ENCODE measurements around the gene DENND4A.
"Not testable (repeated sequence)": the region's sequence is repeated elsewhere in the genome, so short reads cannot be mapped to it uniquely, and the experiment has no call there.

Gene DENND4A

DNA sequence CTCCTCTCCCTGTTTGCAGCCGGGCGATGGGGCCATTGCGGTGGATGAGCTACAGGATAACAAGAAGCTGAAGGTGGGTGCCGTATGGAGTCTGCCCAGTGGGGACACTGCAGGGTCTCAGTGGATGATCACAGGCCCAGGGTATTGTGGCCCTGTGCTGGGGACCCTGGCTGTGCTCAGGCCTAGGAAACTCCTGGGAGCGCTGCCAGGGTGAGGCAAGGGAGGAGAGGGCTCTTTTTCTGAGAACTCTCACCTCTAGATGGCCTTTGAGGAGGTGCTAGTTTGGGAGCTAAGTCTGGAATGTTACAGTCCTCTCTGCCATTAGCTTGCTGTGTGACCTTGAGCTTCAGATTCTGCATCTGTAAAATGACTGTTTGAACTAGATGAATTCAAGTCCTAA, 154.0 kb downstream of the DENND4A start:
- peaks cover 12% of the 10 kb centered on the region for H3K4me1 Mint-ChIP-seq (ENCODE audit: low read depth)
- peaks cover 4% of the 10 kb centered on the region for H3K36me3 Mint-ChIP-seq
- no peak overlapping the region for H3K4me3 Mint-ChIP-seq
- no peaks in the 10 kb centered on the region for H3K27me3 Mint-ChIP-seq
- H3K9me3 Mint-ChIP-seq (ENCODE audit: low read depth): no peaks in the 10 kb centered on the region
- H3K27ac Mint-ChIP-seq: no peak overlapping the region

DNA sequence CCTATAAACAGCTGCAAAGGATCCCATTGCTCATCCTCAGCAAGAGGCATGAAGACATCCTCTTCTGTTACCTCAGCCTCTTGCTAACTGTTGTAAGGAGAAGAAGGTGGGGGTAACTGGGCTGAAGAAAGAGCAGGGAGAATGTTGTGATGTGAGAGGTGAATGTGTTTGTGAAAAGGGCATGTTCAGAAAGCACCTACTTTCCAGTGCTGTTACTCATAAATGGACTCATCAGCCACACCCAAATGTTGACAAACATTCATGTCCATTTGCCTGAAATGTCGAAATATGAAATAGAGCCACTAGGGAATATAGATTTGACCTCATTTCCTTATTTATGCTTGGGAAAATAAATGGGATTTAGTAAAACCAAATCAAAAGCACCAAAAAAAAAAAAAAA, 157.7 kb downstream of the DENND4A start:
- H3K36me3 Mint-ChIP-seq: peaks cover 5% of the 10 kb centered on the region
- H3K27ac Mint-ChIP-seq: no peak overlapping the region
- no peaks in the 10 kb centered on the region for H3K27me3 Mint-ChIP-seq
- H3K9me3 Mint-ChIP-seq (ENCODE audit: low read depth): no peaks in the 10 kb centered on the region
- peaks cover 15% of the 10 kb centered on the region for H3K4me1 Mint-ChIP-seq (ENCODE audit: low read depth)
- H3K4me3 Mint-ChIP-seq: no peak overlapping the region

DNA sequence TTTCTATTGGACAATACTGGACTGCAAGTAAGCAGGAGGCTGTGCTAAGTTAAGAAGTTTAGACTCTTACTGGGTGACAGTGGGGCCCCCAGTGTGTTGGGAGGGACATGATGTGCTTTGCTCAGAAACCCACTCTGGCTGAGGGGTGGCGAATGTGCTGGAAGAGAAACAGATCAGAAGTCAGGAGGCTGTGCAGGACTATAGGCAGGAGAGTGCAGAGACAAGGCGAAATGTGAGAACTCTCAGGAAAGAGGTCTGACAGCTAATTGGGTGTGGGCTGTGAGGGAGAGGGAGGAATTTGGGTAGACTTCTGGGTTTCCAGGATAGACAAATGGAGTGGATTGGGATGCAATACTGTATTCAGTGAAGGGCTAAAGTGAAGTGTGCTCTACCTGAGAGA, 158.3 kb downstream of the DENND4A start:
- no peaks in the 10 kb centered on the region for H3K27me3 Mint-ChIP-seq
- H3K9me3 Mint-ChIP-seq (ENCODE audit: low read depth): no peaks in the 10 kb centered on the region
- peaks cover 6% of the 10 kb centered on the region for H3K36me3 Mint-ChIP-seq
- peaks cover 11% of the 10 kb centered on the region for H3K4me1 Mint-ChIP-seq (ENCODE audit: low read depth)
- H3K27ac Mint-ChIP-seq: no peak overlapping the region
- no peak overlapping the region for H3K4me3 Mint-ChIP-seq

DNA sequence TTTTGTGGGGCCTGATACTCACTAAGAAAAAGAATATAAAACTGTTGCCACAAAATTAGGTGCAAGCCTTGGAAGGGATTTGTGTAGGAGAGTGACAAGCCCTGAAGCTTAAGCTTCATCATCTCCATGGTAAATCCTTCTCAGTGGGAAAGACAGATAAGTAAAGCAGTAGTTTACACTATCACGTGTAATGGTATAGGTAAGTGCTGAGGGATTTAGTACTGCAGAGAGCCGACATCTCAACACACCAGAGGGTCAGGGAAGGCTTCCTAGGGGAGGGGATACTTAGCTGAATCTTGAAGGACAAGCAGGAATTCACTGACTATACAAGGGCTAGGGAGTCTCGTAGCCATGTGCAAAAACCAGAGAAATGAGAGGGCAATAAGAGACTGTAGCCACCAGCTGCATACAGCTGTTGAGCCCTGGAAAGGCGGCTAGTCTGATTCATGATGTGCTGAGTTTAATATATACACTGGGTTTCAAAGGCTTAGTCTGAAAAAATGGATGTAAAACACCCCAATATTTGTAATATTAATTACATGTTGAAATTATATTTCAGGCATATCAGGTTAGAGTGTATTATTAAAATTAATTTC, 159.2 kb downstream of the DENND4A start:
- Mint-ChIP-seq H3K27me3 (no peaks in the 10 kb centered on the region), H3K4me3 (no peak overlapping the region), H3K27ac (no peak overlapping the region), H3K4me1 (ENCODE audit: low read depth) (peaks cover 6% of the 10 kb centered on the region), H3K36me3 (peaks cover 9% of the 10 kb centered on the region), H3K9me3 (ENCODE audit: low read depth) (no peaks in the 10 kb centered on the region)

DNA sequence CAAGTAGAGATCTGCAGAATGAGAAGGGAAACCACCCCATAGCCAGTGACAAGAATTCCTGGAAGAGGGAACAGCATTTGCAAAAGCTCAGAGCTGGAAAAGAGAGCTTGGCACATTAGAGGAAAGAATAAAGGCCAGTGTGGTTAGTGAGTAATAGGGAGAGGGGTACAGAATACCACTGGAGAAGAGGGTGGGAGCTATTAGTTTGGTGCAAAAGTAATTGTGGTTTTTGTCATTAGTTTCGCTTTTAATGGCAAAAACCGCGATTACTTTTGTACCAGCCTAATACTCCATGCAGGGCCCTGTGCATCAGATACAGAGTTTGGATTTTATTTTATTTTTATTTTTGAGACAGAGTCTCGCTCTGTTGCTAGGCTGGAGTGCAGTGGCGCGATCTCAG, 160.6 kb downstream of the DENND4A start:
- no peak overlapping the region for H3K27ac Mint-ChIP-seq
- H3K27me3 Mint-ChIP-seq: no peaks in the 10 kb centered on the region
- no peak overlapping the region for H3K4me3 Mint-ChIP-seq
- H3K4me1 Mint-ChIP-seq (ENCODE audit: low read depth): peaks cover 3% of the 10 kb centered on the region
- peaks cover 9% of the 10 kb centered on the region for H3K36me3 Mint-ChIP-seq
- H3K9me3 Mint-ChIP-seq (ENCODE audit: low read depth): no peaks in the 10 kb centered on the region

DNA sequence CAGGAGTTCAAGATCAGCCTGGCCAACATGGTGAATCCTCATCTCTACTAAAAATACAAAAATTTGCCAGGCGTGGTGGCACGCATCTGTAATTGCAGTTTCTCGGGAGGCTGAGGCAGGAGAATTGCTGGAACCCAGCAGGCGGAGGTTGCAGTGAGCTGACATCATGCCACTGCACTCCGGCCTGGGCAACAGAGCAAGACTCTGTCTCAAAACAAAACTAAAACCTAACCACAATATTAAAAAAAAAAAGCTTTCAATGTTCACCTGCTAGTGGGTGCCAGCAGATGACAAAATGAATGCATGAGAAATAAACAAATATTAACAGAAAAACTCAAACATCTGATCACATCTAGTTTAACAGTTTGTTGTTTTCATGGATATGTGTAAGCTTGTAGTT, 161.3 kb downstream of the DENND4A start:
- no peaks in the 10 kb centered on the region for H3K27me3 Mint-ChIP-seq
- peaks cover 3% of the 10 kb centered on the region for H3K4me1 Mint-ChIP-seq (ENCODE audit: low read depth)
- no peak overlapping the region for H3K4me3 Mint-ChIP-seq
- H3K27ac Mint-ChIP-seq: no peak overlapping the region
- H3K36me3 Mint-ChIP-seq: peaks cover 11% of the 10 kb centered on the region
- H3K9me3 Mint-ChIP-seq (ENCODE audit: low read depth): no peaks in the 10 kb centered on the region

DNA sequence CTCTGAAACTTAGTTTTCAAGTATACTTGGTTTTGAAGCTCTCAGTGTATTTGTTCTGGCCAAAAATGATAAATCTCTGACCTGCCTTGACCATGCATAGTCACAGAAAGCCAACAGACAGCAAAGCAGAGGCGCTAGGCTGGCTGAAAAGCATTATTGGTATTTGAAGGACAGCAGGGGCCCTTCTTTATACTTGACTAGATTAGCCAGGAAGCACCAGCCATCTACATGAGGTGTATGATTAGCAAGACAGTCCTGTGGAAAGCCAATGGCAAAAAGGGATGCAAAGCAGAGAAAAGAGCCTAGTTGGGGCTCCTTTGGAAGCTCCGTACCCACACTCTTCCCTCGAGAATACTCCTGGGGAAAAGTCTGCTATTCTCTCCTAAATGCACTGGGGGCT, 162.5 kb downstream of the DENND4A start:
- Mint-ChIP-seq H3K36me3 (peaks cover 14% of the 10 kb centered on the region), H3K4me3 (no peak overlapping the region), H3K9me3 (ENCODE audit: low read depth) (no peaks in the 10 kb centered on the region), H3K4me1 (ENCODE audit: low read depth) (peaks cover 3% of the 10 kb centered on the region), H3K27ac (no peak overlapping the region), H3K27me3 (no peaks in the 10 kb centered on the region)

DNA sequence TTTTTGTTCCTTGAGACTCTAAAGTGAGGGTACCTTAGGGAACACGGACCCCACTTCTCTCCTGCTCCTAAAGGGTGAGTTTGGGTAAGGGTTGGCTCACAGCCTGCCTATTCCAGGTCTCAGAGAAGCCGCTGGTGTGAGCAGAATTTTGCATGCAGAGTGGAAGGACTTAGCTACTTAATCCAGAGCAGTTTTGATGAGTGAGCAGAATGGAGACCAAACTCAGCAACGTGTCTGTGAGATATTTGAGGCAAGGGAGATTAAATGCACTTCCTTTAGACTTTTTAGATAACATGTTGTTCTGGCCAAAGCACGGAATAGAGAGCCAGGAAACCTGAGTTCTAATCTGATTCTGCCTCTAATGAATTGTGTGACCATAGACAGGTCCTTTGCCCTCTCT, 165.2 kb downstream of the DENND4A start:
- H3K27me3 Mint-ChIP-seq: no peaks in the 10 kb centered on the region
- H3K27ac Mint-ChIP-seq: no peak overlapping the region
- H3K36me3 Mint-ChIP-seq: peaks cover 16% of the 10 kb centered on the region
- H3K4me3 Mint-ChIP-seq: no peak overlapping the region
- peaks cover 3% of the 10 kb centered on the region for H3K4me1 Mint-ChIP-seq (ENCODE audit: low read depth)
- no peaks in the 10 kb centered on the region for H3K9me3 Mint-ChIP-seq (ENCODE audit: low read depth)

DNA sequence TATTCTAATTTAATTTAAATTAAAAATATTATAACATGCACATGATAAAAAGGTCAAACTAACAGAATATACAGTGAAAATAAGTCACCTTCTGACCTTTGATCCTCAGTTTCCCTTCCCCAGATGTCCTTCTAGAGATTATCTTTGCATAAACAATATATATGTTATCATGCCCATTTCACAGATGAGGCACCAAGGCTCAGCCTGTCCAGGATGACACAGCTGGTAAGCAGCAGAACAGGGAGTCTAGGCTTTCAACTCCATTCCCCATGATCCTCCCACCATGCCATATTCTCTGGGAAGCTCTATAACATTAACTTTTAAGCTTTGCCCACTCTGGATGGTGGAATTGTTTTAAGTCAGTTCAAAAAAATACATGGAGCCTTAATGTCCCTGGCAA, 169.0 kb downstream of the DENND4A start:
- H3K4me3 Mint-ChIP-seq: no peak overlapping the region
- H3K27ac Mint-ChIP-seq: no peak overlapping the region
- H3K9me3 Mint-ChIP-seq (ENCODE audit: low read depth): no peaks in the 10 kb centered on the region
- H3K4me1 Mint-ChIP-seq (ENCODE audit: low read depth): no peaks in the 10 kb centered on the region
- H3K36me3 Mint-ChIP-seq: peaks cover 14% of the 10 kb centered on the region
- H3K27me3 Mint-ChIP-seq: no peaks in the 10 kb centered on the region

DNA sequence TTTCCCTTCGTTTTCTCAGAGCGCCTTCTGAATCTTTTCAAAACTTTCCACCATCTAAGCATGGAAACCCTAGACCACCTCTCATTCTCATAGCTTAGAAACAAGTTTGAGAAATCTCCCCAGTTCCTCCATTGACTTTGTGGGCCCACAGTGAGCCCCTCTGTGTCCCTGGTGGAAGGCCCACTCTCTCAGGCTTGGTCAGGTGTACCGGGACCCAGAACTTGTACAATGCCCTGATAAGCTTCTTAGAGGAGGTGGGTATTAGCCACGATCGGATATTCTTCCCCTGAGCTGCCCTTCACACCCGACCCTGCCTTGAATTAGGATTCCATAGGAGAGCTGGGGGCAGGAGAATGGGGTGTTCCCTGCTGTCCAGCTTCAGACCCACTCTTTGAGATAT, 170.5 kb downstream of the DENND4A start, which contains the start of gene SLC24A1:
Gene SLC24A1 (plus strand): TSS at position 301 of the 400 bp plus-strand sequence. CDS start 2,143 bp downstream, outside the sequence.
- Mint-ChIP-seq H3K9me3 (ENCODE audit: low read depth) (no peaks in the 10 kb centered on the region), H3K36me3 (peaks cover 14% of the 10 kb centered on the region), H3K27ac (no peak within 1 kb of the TSS), H3K27me3 (no peaks in the 10 kb centered on the region), H3K4me1 (ENCODE audit: low read depth) (no peaks in the 10 kb centered on the region), H3K4me3 (no peak within 1 kb of the TSS)

DNA sequence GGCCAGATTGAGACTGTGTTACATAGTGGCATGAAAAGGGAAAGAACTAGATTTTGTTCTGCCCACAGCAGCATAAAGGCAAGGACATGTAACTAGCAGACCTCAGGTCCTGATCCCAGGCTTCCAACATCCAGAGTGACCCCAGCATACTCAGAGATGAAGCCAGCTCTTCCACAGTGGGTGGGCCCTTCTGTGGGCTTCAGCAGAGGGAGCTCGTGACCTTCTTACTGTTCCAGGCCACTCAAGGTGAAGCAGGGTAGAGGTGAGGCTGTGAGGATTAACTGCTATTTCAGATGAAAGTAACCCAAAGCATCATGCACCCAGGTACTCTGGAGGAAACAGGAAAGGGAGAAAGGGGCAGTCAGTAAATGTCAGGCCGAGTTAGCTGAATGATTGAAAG, 171.3 kb downstream of the DENND4A start:
- peaks cover 11% of the 10 kb centered on the region for H3K36me3 Mint-ChIP-seq
- no peaks in the 10 kb centered on the region for H3K27me3 Mint-ChIP-seq
- no peak overlapping the region for H3K4me3 Mint-ChIP-seq
- H3K4me1 Mint-ChIP-seq (ENCODE audit: low read depth): peaks cover 2% of the 10 kb centered on the region
- H3K9me3 Mint-ChIP-seq (ENCODE audit: low read depth): no peaks in the 10 kb centered on the region
- no peak overlapping the region for H3K27ac Mint-ChIP-seq

DNA sequence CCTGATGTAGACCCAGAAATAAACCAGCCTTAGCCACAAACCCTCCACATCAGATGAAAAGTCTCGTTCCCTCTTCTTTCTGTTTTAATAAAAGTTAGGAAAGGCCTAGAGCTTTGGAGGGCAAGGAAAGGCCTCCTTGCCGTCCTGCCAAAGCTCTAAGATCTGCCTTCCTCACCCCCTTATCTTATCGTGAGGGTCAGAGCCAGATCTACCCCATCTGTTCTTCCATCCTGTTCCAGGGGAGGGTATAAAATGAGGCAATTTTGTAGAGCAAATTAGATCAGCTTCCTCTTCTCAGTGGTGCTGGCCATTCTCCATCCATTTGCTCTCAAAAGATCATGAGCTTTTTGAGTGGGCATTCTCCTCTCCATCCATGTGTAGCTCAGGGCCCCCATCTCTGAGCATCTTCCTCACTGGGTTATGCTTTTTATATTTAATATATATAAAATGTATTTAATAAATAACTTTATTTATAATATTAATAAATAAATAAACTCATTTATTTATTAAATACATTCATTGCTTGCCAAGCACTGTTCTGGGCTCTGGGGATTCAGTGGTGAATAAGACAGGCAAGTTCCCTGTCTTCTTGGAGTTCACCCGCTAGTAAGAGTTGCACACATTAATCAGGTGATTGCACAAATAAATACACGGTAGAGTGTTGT, 172.3 kb downstream of the DENND4A start:
- Mint-ChIP-seq H3K9me3 (ENCODE audit: low read depth) (no peaks in the 10 kb centered on the region), H3K4me3 (no peak overlapping the region), H3K4me1 (ENCODE audit: low read depth) (peaks cover 2% of the 10 kb centered on the region), H3K27ac (no peak overlapping the region), H3K36me3 (peaks cover 7% of the 10 kb centered on the region), H3K27me3 (no peaks in the 10 kb centered on the region)

DNA sequence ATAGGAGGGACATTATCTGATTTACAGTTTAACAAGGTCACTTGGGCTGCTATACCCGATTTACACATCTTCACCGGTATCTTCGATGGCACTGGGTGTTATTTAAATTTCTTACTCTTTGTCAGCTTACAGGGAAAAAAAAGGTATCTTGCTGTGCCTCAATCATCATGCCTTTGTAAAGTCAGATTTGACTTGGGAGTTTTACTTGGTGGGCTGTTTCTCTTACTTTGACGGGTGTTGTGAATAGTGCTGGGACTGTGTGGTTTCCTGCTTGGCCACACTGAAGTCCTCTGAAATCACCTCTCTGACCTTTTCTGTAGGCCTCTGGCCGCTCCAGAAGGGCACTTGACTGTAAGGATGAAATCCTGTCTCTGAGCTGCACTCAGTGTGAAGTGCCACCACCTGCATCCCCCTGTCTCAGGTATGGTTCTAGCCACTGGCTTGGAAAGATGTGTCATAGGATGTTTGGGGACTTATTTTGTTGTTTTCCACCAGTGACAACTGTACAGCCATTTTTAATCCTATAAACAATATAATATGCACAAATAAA, 173.5 kb downstream of the DENND4A start:
- no peaks in the 10 kb centered on the region for H3K27me3 Mint-ChIP-seq
- H3K4me1 Mint-ChIP-seq (ENCODE audit: low read depth): peaks cover 3% of the 10 kb centered on the region
- no peaks in the 10 kb centered on the region for H3K9me3 Mint-ChIP-seq (ENCODE audit: low read depth)
- H3K4me3 Mint-ChIP-seq: no peak overlapping the region
- peaks cover 2% of the 10 kb centered on the region for H3K36me3 Mint-ChIP-seq
- H3K27ac Mint-ChIP-seq: no peak overlapping the region

DNA sequence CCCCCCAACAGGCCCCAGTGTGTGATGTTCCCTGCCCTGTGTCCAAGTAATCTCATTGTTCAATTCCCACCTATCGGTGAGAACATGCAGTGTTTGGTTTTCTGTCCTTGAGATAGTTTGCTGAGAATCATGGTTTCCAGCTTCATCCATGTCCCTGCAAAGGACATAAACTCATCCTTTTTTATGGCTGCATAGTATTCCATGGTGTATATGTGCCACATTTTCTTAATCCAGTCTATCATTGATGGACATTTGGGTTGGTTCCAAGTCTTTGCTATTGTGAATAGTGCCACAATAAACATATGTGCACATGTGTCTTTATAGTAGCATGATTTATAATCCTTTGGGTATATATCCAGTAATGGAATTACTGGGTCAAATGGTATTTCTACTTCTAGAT, 176.2 kb downstream of the DENND4A start:
- not testable (repeated sequence) for H3K36me3 Mint-ChIP-seq; H3K27ac Mint-ChIP-seq; H3K9me3 Mint-ChIP-seq (ENCODE audit: low read depth); H3K27me3 Mint-ChIP-seq; H3K4me3 Mint-ChIP-seq
- H3K4me1 Mint-ChIP-seq (ENCODE audit: low read depth): peaks cover 20% of the 10 kb centered on the region

DNA sequence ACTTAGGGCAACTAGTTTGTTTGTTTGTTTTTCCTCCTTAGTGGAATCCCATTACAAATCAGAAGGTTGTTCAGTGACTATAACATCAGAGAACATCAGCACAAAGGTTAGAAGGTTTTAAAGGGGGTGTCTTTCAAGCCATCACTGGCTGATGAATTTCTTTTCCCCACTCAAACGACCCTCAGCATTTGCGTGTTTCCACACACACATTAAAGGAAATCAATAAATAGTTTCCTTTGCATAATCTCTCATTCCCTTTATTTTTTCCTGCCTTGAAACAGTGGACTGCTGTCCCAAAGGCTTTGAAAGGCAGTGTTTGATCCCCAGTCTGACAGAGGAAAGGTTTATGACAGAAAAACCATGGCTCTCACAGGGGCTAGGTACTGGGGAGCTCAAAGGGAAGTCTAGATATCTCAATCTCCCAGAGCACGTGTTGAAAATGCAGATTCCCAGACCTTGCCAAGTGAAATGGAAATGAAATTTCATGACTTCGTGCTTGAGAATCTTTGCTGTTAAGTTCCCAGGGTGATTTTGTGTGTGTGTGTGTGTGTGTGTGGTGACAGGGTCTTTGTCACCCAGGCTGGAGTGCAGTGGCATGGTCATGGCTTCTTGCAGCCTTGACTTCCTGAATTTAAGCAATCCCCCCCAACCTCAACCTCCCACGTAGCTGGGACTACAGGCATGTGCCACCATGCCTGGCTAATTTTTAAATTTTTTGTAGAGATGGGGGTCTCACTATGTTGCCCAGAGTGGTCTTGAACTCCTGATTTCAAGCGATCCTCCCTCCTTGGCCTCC, 178.9 kb downstream of the DENND4A start:
- Mint-ChIP-seq H3K4me1 (ENCODE audit: low read depth) (peaks cover 33% of the 10 kb centered on the region), H3K36me3 (no peaks in the 10 kb centered on the region), H3K27me3 (no peaks in the 10 kb centered on the region), H3K4me3 (no peak overlapping the region), H3K9me3 (ENCODE audit: low read depth) (no peaks in the 10 kb centered on the region), H3K27ac (peak overlapping the region; percentile 96)
